HG02759 (cell line): ENCODE measurements around the gene PGBD5.
"Not testable (repeated sequence)": the region's sequence is repeated elsewhere in the genome, so short reads cannot be mapped to it uniquely, and the experiment has no call there.

ENCODE experiments used
- ATAC-seq: cut with Tn5 transposase; IDR thresholded peaks from one replicate; pipeline ENCODE4 v1.9.1; 2021; ENCODE audit warnings: mild to moderate bottlenecking, moderate library complexity; ENCODE audit not compliant: unreplicated experiment

The PGBD5 gene

DNA sequence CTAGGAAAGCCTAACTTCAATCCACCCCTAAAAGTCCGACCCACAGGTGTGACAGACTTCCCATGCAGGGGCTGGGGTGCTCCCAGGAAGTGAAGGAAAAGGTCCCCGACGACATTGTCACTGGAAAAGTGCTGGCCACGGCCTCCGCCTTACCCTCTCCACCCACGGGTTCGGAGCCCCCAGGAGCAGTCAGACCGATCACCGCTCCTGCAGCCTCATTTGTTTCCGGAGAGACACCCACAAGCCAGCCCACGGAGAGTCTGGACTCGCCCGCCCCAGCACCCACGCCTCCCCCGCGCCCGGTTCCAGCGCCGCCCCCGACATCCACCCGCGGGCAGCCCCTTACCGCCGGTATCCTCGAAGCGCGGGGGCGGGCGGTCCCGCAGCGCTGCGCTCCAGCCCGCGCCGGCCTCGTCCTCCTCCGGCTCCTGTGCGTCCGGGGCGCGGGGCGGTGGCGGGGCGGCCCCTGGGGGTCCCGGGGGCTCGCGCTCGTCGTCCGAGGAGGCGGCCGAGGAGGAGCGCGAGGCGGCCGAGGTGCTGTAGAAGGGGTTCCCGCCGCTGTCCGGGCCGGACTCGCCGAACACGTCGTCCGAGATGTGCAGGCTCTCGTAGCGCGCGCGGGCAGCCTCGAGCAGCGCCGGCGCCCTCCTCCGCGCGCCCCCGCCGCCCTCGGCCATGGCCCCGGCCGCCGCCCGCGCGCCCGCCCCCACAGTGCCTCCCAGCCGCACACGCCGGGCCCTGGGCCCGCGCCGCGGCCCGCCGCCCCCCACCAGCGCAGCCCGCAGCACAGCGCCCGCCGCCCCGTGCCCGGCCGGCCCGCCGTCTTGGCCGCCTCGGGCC, 660 bp downstream of the PGBD5 start:
- no peak for ATAC-seq

DNA sequence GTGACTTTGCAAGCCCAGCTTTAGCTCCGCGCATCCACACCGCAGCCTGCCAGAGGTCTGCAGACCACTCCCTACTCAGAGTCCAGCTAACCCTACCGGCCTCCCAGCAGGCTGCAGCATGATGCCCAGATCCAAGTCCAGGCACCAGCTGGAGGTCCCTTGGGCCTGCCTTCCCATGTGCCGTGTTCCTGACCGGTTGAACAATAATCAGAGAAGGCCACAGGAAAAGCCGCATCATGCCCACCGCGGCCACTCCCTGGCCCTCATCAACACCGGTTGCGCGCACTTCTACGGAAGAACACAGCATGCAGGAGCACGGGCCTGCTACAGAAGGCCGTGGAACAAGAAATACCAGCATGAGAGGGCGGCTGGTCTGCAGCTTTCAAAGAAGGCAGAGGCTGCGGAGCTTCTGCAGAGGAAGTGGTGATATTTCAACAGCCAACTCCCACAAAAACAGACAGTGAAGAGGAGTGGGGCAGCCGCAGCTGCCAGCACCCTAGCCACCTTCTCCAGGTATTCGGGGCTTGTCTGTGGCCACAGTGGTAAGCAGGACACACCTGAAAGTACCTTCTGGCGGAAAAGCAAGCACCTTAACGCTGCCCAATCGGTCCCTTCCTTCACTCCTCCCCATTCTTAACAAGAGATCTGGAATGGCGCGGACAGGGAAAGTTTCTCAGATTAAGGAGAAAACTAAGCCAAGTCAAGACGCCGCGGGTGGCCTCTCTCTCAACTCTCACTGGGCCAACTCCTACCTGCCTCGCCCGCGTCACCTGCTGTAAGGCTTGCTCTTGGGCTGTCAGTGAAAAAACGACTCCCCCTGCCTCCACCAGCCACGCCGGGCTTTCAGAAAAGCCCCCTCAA, 1.5 kb downstream of the PGBD5 start:
- no peak for ATAC-seq

DNA sequence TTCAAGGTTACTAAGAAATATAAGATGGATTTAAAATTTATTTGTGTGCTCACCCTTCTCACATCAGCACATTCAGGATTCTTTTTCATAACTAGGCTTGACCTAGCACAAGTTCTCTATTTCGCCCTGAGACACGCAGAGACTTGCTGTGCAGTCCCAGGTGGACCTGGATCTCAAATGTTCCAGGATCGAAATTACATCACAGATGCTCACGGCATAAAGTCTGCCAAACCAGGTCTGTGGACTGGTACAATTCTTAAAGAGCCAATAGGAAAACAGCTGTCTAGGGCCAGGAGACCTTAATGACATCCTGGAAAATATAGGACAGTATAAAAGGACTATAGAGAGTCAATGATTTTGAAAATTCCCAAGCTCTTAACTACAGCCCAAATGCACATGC, 2.2 kb downstream of the PGBD5 start:
- ATAC-seq = no peak

DNA sequence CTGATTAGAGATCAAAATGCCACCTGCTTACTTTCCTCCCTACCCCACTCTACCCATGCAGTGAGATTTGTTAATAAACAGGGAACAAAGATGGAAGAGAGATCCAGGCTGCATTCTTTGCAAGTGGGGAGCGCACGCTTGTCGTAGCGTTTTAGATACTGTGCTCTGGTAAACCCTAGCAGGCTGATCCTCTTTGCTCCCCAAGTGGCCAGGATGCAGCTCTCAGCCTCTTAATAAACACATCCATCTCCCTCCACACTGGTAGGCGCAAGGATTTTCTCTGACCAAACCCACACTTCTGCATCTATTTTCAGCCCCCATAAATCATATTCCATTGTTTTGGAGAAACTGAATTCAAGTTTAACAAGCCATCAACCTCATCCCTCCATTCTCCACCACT, 2.9 kb downstream of the PGBD5 start:
- ATAC-seq = no peak

DNA sequence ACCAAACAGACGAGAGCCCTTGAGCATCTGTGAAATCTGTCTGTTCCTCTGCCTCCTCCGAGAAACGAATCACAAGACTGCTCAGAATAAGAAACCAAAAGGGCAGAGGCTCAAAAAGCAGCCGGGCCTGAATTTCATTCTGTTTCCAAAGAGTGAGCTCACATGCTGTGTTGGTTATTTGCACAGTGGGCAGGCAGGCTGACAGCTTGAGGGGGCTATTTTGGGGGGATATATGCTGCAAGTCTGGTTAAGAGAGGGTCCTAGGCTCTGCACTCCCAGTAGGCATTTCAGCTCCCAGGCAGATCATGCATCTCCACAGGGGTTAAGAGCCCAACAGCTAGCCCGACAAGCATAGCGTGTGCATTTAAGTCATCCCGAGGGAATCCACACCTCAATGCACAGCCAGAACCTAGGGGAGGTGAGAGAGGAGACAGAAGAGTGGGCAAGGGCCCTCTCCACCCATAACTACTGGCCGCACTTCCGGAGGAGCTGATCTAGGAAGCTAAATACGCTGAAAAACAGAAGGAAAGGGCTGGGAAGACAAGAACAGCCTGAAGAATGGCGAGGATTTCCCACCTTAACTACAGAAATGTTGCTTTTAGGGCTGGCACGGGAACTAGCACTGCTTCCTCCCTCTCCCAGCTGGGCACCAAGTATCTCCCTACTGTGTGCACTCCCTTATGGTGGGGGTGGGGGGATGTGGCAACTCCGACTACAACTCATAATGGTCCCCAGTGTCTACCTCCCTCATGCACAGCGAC, 3.7 kb downstream of the PGBD5 start:
- ATAC-seq = no peak

DNA sequence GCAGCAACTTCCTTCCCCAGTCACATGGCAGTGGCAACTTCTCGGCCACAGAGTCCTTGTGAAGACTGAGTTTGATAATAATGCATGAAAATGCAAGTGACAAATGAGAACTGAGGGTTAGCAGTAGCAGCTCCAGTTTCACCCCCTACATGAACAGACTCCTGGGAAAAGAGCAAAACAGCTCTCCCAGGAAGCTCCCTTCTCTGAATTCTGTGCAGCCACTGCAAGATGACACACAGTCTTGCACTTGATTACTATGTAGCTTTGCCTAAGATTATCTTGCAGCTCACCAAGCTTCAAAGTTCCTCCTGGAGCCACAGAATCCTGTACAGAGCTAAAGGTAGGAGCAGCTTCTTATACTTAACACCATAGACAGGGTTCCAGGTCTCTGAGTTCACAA, 4.7 kb downstream of the PGBD5 start:
- ATAC-seq = no peak

DNA sequence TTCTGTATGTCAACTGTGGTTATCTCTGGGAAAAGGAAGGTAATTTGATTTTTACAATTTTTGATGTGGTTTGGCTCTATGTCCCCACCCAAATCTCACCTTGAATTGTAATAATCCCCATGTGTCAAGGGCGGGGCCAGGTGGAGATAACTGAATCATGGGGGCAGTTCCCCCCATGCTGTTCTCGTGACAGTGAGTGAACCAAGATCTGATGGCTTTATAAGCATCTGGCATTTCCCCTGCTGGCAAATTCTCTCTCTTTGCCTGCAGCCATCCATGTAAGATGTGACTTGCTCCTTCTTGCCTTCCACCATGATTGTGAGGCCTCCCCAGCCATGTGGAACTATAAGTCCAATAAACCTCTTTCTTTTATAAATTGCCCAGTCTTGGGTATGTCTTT, 5.8 kb downstream of the PGBD5 start:
- ATAC-seq = not testable (repeated sequence)

DNA sequence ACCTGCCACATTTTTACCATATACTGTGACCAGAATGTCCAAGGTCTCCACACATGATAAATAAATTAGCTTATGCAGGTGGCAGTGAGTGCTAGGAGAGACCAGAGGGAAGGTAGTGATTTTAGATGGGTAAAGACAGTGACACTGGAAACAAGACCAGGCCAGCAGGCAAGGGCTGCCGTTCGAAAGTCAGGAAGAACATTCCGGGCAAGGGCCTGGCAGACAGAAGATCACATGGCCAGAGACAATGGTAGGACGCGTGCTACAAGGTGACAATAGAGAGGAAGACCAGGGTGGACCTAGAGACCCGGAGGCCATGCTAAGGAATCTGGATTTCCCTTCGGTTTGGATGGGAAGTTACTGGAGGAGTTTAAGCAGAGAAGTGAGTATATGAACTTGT, 9.7 kb downstream of the PGBD5 start:
- ATAC-seq = no peak

DNA sequence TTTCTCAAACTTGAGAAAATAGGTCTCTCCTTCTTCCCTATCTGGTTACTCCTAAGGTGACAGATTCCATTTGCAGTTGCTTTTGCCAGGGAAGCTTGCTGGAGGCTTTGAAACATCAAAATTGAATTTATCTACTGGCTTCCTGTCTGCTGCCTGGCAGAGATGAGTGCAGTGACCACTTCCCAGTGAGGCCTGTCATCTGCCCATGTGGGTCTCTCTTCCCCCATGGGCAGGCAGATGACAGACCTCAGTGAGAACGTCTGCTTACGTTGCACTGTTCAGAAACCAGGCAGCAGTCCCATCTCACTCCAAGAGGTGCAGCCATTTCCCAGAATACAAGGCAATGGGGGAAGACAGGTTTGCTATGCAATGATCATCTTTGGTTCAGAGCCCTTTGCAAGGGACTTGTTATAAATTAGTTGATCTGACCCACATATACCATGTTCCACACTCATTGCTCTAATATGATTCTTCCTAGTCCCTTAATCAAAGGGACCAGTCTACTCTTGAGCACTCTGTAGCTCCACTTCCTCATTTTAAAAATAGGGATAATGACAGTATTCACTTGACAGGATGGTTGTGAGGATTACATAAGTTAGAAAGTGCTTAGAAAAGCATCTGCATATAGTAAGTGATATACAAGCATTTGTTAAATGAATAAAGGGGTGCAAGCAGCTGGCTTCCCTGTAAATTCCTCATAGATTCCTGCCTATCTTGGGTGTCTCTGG, 10.6 kb downstream of the PGBD5 start:
- no peak for ATAC-seq

DNA sequence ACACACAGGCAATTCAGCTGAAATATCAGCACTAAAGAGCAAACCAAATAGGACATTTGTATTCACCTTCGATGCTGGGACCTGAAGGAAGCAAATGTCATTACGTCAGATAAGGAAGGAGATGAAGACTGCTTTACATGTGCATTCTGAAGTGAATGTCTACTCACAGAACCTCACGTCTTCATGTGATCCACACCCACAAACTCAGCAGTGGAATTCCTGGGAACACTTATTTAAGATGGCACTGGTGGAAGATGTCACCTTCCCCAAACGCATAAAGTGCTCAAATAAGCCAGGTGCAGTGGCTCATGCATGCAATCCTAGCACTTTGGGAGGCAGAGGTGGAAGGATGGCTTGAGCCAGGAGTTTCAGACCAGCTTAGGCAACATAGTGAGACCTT, 11.4 kb downstream of the PGBD5 start:
- no peak for ATAC-seq

DNA sequence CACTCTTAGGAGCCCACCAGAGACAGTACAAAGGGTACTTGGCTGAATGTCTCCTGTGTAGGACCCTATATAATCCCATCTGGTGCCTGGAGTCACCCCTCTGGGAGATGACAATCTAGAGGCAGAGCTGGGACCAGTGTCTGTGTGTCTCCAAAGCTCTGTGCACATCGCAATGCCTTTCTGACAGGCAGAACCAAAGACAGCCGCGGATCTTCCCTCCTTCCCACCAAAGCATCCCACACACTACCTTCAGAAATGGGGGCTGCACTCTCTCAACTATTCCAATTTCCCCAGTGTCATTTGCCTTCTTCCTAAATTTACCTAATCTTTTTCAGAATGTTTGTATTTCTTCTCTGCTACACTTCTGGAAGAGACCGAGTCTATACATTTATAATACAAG, 12.0 kb downstream of the PGBD5 start:
- no peak for ATAC-seq

DNA sequence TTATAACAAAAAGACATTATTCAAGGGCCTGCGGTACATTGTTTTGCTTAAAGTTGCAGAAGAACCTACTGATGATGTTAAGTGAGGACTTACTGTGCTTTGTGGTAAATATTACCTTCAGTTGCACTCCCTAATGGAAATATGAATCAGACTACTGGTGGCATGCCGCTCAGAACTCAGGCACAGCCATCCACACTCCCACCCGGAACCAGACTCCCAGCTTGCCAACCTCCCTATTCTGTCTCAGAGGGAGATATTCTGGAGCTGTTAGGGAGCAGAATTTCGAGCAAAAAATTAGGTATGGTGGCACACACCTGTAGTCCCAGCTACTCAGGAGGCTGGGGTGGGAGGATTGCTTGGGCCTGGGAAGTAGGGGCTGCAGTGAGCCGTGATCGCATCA, 13.1 kb downstream of the PGBD5 start:
- ATAC-seq = no peak

DNA sequence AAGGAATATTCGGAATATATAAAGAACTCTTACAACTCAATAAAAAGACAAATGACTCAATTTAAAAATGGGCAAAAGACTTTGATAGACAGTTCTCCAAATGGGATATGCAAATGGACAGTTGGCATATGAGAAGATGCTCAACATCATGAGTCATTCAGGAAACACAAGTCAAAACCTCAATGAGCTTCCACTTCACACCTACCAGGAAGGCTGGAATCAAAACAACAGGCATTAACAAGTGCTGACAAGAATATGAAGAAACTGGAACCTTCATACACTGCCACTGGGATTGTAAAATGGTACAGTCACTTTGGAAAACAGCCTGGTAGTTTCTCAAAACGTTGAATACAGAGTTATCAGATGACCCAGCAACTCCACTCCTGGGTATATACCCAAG, 17.2 kb downstream of the PGBD5 start:
- no peak for ATAC-seq

DNA sequence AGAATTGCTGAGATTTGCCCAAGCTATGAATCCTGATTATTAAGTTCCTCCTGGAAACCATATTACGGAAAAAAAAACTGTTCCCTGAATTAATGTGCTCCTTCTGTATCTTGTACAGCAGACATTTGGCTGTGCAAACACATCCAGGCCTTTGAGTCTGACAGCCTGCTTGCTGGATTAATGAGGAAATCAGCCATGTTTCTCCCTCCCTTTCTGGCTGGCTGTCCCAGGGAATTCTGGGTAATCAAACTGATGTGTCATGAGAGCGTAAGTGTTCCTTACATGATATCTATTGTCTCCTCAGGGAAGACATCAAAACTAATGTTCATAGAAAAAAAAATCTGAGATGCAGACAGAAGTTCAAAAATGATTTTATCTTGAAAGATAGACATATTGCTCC, 18.8 kb downstream of the PGBD5 start:
- no peak for ATAC-seq

DNA sequence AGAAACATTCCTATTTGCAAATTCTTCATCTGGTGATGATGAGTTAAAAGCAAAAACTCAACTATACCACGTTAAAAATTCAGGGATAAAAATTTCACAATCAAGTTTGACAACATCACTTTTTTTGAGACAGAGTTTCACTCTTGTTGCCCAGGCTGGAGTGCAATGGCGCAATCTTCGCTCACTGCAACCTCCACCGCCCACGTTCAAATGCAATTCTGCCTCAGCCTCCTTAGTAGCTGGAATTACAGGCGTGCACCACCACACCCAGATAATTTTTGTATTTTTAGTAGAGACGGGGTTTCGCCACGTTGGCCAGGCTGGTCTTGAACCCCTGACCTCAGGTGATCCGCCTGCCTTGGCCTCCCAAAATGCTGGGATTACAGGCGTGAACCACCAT, 19.4 kb downstream of the PGBD5 start:
- not testable (repeated sequence) for ATAC-seq

DNA sequence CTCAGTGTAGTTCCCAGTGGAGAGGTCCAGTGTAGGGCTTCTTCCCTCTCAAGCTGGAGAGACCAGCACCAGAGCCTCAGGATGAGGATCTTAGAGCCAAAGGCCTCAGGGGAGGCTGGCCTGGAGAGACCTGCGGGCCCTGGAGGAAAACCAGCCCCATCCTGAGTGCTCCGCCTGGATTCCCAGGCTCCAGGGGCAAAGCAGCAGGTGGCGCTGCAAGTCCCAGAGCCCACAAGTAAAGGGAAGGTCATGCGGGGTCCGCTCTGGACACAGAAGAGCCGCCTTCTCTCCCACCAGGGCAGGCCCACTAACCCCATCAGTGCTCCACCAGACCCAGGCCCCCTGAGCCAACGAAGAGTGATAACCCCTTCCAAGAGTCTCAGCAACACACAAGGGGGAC, 22.7 kb downstream of the PGBD5 start:
- ATAC-seq = no peak

DNA sequence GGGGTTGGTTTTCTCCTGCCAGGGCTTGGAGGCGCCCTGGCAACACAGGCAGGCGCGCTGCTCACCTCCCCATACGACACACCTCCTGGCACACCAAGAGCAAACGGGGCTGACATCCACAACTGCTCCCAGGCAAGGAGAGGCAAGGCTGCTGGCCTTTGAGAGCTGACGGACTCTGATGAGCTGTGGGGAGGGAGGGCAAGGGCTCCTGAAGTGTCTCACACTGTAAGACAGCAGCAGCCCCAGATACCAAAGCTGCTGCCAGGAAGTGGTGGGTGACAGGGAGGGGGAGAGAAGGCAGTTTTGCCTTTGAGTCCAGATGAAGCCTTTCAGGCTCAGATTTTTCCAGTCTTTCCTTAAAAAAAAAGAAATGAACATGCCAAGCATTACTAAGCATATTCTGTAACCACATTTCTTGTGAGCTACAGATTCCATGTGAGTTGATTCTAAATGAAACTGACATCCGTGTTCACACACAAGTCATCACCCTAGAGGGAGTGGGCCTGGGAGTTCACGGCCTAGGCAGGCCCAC, 24.3 kb downstream of the PGBD5 start:
- ATAC-seq = no peak

DNA sequence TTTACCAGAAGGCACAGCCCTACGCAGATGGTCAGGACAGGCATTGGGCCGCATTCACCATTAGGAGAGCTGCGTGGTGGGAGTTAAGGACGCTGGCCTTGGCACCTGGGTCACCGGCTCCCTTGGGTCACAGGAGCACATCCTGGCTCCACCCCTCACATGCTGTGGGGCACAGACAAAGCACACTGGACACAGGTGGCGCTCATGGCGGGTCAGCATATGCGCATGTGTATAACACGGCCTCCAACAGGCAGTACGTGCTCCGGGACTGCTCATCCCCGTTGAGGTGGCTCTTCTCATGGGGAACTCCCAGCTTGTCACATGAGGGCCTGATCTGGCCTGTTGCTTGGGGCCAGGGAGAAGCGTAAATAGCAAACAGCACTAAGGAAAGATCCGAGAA, 25.0 kb downstream of the PGBD5 start:
- no peak for ATAC-seq

DNA sequence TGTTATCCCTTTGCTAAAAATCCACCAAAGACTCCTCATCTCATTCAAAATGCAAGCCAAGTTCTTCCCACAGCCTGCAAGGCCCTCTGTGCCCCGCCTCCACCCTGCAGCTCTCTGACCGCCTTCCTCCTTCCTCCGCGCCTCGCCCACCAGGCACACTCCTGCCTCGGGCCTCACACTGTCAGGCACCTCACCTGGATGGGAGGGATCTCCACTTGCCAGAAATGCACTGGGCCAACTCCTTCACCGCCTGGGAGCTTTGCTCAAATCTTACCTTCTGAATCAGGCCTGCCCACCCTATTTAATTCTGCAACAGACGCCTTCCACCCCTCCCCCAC, 26.2 kb downstream of the PGBD5 start:
- ATAC-seq = no peak

DNA sequence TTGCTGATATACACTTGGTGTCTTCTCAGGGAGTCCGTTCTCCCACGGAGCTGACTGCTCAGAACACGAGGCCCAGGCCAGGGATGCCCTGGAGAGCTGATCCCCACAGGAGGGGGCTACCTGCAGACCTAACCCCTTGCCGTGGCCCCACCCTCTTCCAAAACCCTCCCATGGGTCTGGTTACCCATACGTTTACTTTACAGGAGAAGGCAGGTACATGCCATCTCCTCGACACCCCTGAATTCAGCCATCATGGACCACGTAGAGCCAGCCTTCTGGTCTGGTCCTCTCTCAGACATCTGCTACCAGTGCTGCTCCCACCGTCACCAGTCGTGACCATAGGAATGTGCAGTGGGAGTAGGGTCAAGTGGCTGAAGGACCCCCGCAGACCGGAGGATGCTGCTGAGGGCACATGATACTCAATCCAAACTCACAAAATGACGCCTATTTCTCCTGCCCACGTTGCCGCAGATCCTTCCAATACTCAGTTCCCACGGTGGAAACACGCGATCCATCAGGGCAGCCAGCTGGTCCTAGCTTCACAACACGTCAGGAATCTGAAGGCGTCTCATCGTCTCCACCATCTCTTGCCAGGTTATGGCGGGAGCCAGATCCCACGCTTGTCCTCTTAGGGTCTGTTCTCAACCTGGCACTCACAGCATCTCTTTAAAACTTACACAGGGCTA, 26.7 kb downstream of the PGBD5 start:
- ATAC-seq = no peak
